SK-N-SH treated with all-trans-retinoic acid at 6 μM for 48 hours (cell line): ENCODE results near the gene PLEKHA8.

ENCODE experiments used
- ARNTL ChIP-seq: fragments of 450-650 bp; formaldehyde crosslinking; IDR thresholded peaks from 2 replicates; pipeline ENCODE4 v1.5.0; 2020; ENCODE audit warnings: low read depth, mild to moderate bottlenecking, moderate library complexity, borderline replicate concordance
- ESRRG ChIP-seq: fragments of 250-450 bp; sonication (Bioruptor Pico); IDR thresholded peaks from 2 replicates; pipeline ENCODE4 v1.6.1; 2021; ENCODE audit warnings: mild to moderate bottlenecking
- OSR1 ChIP-seq: fragments of 250-450 bp; sonication (Bioruptor Pico); IDR thresholded peaks from 2 replicates; pipeline ENCODE4 v1.8.0; 2022; ENCODE audit warnings: moderate library complexity, mild to moderate bottlenecking, inconsistent platforms
- SNAI2 ChIP-seq: fragments of 250-450 bp; sonication (Bioruptor Pico); IDR thresholded peaks from 2 replicates; pipeline ENCODE4 v1.5.0; 2020; ENCODE audit warnings: mild to moderate bottlenecking, moderate library complexity
- TCF4 ChIP-seq: fragments of 250-450 bp; sonication (Bioruptor Pico); IDR thresholded peaks from 2 replicates; pipeline ENCODE4 v1.8.0; 2021; ENCODE audit warnings: mild to moderate bottlenecking, moderate library complexity, borderline replicate concordance
- TF ChIP-seq, protein P1 (sequence below): fragments of 250-450 bp; sonication (Bioruptor Pico); IDR thresholded peaks from 2 replicates; pipeline ENCODE4 v1.5.1; 2020; ENCODE audit warnings: low read depth, mild to moderate bottlenecking, moderate library complexity
- TF ChIP-seq, protein P2 (sequence below): fragments of 250-450 bp; sonication (Bioruptor Pico); IDR thresholded peaks from 2 replicates; pipeline ENCODE4 v1.8.0; 2021; ENCODE audit warnings: low read depth, mild to moderate bottlenecking, moderate library complexity, borderline replicate concordance
- TF ChIP-seq, protein P3 (sequence below): fragments of 250-450 bp; sonication (Bioruptor Pico); IDR thresholded peaks from 2 replicates; pipeline ENCODE4 v1.8.0; 2020; ENCODE audit warnings: mild to moderate bottlenecking, moderate library complexity, borderline replicate concordance

GRCh38 chr7:30082686-30083085 lies 54.5 kb downstream of the PLEKHA8 start:
- TF ChIP-seq, protein P1, sequence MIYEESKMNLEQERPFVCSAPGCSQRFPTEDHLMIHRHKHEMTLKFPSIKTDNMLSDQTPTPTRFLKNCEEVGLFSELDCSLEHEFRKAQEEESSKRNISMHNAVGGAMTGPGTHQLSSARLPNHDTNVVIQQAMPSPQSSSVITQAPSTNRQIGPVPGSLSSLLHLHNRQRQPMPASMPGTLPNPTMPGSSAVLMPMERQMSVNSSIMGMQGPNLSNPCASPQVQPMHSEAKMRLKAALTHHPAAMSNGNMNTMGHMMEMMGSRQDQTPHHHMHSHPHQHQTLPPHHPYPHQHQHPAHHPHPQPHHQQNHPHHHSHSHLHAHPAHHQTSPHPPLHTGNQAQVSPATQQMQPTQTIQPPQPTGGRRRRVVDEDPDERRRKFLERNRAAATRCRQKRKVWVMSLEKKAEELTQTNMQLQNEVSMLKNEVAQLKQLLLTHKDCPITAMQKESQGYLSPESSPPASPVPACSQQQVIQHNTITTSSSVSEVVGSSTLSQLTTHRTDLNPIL = no peak
- no peak for TF ChIP-seq TCF4
- TF ChIP-seq, protein P2, sequence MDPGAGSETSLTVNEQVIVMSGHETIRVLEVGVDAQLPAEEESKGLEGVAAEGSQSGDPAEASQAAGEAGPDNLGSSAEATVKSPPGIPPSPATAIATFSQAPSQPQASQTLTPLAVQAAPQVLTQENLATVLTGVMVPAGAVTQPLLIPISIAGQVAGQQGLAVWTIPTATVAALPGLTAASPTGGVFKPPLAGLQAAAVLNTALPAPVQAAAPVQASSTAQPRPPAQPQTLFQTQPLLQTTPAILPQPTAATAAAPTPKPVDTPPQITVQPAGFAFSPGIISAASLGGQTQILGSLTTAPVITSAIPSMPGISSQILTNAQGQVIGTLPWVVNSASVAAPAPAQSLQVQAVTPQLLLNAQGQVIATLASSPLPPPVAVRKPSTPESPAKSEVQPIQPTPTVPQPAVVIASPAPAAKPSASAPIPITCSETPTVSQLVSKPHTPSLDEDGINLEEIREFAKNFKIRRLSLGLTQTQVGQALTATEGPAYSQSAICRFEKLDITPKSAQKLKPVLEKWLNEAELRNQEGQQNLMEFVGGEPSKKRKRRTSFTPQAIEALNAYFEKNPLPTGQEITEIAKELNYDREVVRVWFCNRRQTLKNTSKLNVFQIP (CRISPR knock-in tag) = no peak
- TF ChIP-seq, protein P3, sequence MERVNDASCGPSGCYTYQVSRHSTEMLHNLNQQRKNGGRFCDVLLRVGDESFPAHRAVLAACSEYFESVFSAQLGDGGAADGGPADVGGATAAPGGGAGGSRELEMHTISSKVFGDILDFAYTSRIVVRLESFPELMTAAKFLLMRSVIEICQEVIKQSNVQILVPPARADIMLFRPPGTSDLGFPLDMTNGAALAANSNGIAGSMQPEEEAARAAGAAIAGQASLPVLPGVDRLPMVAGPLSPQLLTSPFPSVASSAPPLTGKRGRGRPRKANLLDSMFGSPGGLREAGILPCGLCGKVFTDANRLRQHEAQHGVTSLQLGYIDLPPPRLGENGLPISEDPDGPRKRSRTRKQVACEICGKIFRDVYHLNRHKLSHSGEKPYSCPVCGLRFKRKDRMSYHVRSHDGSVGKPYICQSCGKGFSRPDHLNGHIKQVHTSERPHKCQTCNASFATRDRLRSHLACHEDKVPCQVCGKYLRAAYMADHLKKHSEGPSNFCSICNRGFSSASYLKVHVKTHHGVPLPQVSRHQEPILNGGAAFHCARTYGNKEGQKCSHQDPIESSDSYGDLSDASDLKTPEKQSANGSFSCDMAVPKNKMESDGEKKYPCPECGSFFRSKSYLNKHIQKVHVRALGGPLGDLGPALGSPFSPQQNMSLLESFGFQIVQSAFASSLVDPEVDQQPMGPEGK (CRISPR knock-in tag) = no peak
- TF ChIP-seq OSR1 (CRISPR knock-in tag) = no peak
- no peak for TF ChIP-seq ESRRG (CRISPR knock-in tag)
- TF ChIP-seq ARNTL (CRISPR knock-in tag) = no peak
- TF ChIP-seq SNAI2 (CRISPR knock-in tag) = no peak
